GM12891 (cell line): ENCODE results near the gene DNMT3L.

Source experiments
- PAX5 ChIP-seq: IDR thresholded peaks from 2 replicates; pipeline ENCODE4 v1.6.1; 2011; ENCODE audit warnings: low read length, moderate library complexity, mild to moderate bottlenecking; ENCODE audit not compliant: insufficient read depth, severe bottlenecking
- POLR2A ChIP-seq: IDR thresholded peaks from 2 replicates; pipeline ENCODE4 v1.6.1; 2011; ENCODE audit warnings: low read depth, low read length, control low read depth
- POLR2AphosphoS5 ChIP-seq: IDR thresholded peaks from 2 replicates; pipeline ENCODE4 v1.6.1; 2011; ENCODE audit warnings: low read depth, low read length, control low read depth
- POU2F2 ChIP-seq: IDR thresholded peaks from 2 replicates; pipeline ENCODE4 v1.6.1; 2011; ENCODE audit warnings: low read depth, mild to moderate bottlenecking, control low read depth, low read length, moderate library complexity
- SPI1 ChIP-seq: IDR thresholded peaks from 2 replicates; pipeline ENCODE4 v1.6.1; 2011; ENCODE audit warnings: low read depth, low read length, control low read depth
- TAF1 ChIP-seq: IDR thresholded peaks from 2 replicates; pipeline ENCODE4 v1.6.1; 2011; ENCODE audit warnings: low read depth, low read length, control low read depth

GRCh38 chr21:44285138-44285992, 23.7 kb upstream of the DNMT3L start, which contains the start of gene AIRE:
- TF ChIP-seq POLR2A (no peak), TAF1 (no peak), SPI1 (no peak), POLR2AphosphoS5 (no peak), POU2F2 (no peak), PAX5 (no peak)
